GM19324 (cell line): ENCODE data around the gene GARNL3.

Experiments used
- ATAC-seq: cut with Tn5 transposase; IDR thresholded peaks from one replicate; pipeline ENCODE4 v1.9.1; 2021; ENCODE audit warnings: mild to moderate bottlenecking, moderate library complexity; ENCODE audit not compliant: unreplicated experiment, low FRiP score

Gene GARNL3

DNA sequence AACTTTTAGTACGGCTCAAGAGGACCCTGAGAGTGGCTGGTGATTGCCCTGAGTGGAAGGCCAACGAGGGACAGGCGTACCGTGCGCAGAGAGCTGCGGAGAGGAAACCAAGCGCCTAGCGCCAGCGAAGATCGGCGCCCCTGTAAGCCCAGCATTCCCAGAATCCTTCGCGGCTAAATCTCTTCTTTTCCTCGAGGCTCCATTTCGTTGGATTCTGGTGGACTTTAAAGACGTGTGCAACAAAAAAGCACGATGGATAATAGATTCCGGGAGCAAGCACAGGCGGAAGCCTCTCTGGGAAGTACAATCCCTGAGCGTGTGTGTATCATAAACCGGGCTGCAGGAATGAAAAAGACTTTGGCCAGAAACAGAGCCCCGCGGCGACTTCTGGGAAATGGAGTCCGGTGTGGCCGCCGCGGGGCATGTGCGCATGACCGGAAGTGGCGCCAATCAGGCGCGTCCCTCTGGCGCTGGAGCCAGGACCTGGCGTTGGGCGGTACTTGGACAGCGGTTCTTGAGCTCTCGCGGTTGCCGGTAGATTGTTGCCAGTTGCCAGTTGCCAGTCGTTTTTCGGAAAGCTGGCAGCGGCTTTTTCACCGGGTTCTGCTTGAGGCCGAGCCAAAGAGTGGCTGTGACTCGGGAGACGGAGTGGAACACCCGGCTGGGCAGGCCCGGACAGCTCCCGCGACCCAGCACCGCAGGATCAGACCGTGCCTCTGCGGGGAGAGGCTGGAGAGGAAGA, 159.5 kb downstream of the GARNL3 start, which contains the start of gene ZNF79:
TSS of gene ZNF79 (plus strand) at position 449 of the 742 bp plus-strand sequence. CDS start 406 bp downstream, outside the sequence.
- ATAC-seq = peak; percentile 92

DNA sequence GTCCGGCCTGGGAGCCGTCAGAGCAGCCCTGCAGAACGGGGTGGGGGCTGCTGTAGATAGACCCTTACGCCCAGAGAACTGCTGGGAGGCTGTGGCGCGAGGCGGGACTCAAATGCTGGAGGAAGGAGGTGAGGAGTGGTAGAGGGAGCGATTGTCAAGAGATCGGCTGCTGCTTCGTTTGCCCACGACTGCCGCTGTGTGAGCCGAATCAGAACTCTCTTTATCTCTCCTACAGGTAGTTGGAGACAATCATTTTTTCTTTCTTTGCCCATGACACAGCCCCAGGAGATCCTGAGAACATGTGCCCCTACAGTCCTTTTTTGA, 160.1 kb downstream of the GARNL3 start:
- ATAC-seq = no peak

DNA sequence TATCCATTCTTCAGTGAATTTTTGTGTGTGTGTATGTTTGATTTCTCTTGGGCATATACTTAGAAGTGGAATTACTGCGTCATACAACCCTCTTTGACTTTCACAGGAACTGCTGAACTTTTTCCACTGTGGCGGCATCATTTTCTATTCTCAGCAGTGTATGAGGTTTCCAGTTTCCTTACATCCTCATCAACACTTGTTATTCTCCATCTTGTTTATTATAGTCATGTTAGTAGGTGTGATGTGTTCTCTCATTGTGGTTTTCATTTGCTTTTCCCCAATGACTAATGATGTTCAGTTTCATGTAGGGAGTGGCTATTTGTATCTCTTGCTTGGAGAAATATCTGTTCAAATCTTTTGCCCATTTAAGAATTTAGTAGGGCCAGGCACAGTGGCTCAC, 162.2 kb downstream of the GARNL3 start:
- ATAC-seq = no peak

DNA sequence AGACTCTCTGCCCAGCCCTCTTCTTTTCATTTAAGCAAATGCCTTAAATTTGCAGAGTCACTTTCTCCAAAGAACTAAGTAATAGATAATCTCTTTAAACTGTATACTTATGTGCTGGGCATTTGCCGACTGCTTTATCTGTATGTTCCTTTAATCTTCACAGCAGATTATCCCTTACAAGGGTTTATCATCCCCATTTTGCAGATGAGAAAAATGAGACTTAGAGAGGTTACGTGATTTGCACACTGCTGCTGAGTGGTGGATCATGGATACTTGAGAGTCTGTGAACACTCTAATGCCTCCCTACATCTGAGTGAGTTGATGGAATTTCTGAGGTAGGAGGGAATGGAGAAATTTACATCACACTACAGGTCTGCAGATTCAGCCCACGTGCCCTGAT, 163.8 kb downstream of the GARNL3 start:
- no peak for ATAC-seq

DNA sequence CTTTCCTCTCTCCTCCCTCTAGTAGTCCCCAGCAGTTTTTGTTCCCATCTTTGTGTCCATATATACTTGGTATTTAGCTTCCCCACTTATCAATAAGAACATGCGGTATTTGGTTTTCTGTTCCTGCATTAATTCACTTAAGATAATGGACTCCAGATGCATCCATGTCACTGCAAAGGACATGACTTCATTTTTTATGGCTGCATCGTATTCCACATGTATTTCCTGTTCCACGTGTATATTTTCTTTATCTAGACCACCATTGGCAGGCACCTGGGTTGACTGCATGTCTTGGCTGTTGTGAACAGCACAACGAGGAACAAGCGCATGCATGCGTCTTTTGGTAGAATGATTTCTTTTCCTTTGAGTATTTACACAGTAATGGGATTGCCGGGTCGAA, 165.8 kb downstream of the GARNL3 start:
- no peak for ATAC-seq

DNA sequence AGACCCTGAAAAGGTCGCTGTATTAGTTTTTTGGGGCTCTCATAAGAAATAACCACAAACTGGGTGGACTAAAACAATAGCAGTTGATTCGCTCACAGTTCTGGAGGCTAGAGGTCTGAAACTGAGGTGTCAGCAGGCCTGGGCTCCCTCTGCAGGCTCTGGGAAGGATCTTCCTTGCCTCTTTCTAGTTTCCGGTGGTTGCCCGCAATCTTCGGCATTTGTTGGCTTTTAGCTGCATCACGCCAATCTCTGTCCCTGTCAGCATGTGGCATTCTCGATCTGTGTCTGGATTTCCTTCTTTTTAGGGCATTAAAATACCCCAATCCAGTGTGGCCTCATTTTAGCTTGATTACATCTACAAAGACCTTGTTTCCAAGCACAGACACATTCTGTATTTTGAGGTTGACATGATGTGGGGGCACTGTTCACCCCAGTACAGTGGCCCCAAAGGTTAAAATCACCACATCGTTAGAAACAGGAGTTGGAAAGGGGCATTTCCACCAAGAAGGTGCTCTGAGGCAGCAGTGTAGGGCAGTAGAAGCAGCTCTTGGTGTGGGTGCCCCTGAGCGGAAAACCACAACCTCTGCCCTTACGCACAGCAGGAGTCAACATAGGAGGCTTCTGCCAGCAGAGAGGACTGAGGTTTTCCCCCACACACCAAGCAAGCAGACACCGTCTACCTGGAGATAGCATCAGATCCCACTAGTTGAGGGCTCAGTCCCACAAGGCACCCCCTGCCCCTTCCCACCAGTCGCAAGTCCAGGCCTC, 173.1 kb downstream of the GARNL3 start:
- no peak for ATAC-seq

DNA sequence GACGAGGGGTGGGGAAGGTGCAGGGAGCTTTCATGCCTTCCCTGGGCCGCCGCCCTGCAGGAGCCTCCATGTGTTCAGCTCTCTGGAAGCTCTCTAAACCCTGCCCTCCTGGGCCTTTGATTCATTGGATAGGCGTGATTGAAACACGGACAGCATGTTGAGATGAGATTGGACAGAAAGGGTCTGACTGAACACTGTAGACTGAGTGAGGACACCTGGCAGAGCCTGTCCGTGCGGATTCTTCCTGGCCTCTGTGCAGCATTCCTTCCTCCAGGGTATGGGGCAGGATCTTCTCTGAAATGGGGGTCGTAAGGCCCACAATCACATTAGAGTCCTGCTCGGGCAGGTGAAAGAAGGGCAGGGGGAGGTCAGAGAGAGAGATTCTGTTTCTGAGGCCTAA, 173.8 kb downstream of the GARNL3 start:
- no peak for ATAC-seq
